Prostate gland (tissue), 2 donors: Measurements from ENCODE around the gene RABGAP1L.
"Not testable (repeated sequence)": the region's sequence is repeated elsewhere in the genome, so short reads cannot be mapped to it uniquely, and the experiment has no call there.

ENCODE experiments used
- POLR2A ChIP-seq: fragments of 450-650 bp; IDR thresholded peaks from one replicate; pipeline ENCODE4 v1.6.1; 2016; ENCODE audit warnings: antibody characterized with exemption, mild to moderate bottlenecking
- POLR2AphosphoS5 ChIP-seq: sonication (generic); formaldehyde crosslinking; IDR thresholded peaks from one replicate; pipeline ENCODE4 v1.6.1; 2017; ENCODE audit warnings: antibody characterized with exemption
- TF ChIP-seq, protein P1 (sequence below), 4 experiments: fragments of 200-600 bp in 2 of 4; fragments of 450-650 bp in 2 of 4; sonication (generic) in 2 of 4; IDR thresholded peaks; 1 replicate in 3 of 4; 2 replicates in 1 of 4; pipeline ENCODE4 v1.5.1; 2016 to 2019; ENCODE audit warnings: antibody characterized with exemption in 4 of 4, mild to moderate bottlenecking in 2 of 4, moderate library complexity in 2 of 4

- not testable (repeated sequence) for TF ChIP-seq POLR2AphosphoS5, POLR2A
- TF ChIP-seq, protein P1, sequence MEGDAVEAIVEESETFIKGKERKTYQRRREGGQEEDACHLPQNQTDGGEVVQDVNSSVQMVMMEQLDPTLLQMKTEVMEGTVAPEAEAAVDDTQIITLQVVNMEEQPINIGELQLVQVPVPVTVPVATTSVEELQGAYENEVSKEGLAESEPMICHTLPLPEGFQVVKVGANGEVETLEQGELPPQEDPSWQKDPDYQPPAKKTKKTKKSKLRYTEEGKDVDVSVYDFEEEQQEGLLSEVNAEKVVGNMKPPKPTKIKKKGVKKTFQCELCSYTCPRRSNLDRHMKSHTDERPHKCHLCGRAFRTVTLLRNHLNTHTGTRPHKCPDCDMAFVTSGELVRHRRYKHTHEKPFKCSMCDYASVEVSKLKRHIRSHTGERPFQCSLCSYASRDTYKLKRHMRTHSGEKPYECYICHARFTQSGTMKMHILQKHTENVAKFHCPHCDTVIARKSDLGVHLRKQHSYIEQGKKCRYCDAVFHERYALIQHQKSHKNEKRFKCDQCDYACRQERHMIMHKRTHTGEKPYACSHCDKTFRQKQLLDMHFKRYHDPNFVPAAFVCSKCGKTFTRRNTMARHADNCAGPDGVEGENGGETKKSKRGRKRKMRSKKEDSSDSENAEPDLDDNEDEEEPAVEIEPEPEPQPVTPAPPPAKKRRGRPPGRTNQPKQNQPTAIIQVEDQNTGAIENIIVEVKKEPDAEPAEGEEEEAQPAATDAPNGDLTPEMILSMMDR (IDR thresholded peaks at IDR 0.05), result not testable (repeated sequence)
Measured at GRCh38 chr1:174144397-174144783, 14.9 kb upstream of the RABGAP1L start.
